Motor neuron (in vitro differentiated cells): ENCODE measurements around the gene IL18R1. TPM values are rescaled to one million over a fixed set of nuclear protein-coding genes. Genes with fewer than 3 reads are reported as not detected.
A peak's percentile ranks its signal among the peaks of the same experiment; 100 is the strongest.

Source experiments
- ATAC-seq, 8 experiments: fragments of 200-7000 bp; cut with Tn5 transposase; replicated peaks in 6 of 8; 2 replicates each; pipeline ENCODE4 v1.8.0; 2021; ENCODE audit warnings: mild to moderate bottlenecking in 8 of 8, moderate library complexity in 8 of 8
- H3K27ac ChIP-seq, 2 donors: fragments of 250-450 bp; sonication (Bioruptor Pico); 2 replicates each; pipeline ENCODE4 v1.9.0; 2021; ENCODE audit warnings: antibody characterized with exemption in 2 of 2, mild to moderate bottlenecking in 2 of 2, moderate library complexity in 1 of 2
- H3K4me1 ChIP-seq, 2 donors: fragments of 250-450 bp; sonication (Bioruptor Pico); replicated peaks in 1 of 2; 2 replicates each; pipeline ENCODE4 v1.6.1; 2021; ENCODE audit warnings: antibody characterized with exemption in 2 of 2, mild to moderate bottlenecking in 2 of 2, moderate library complexity in 1 of 2
- H3K4me3 ChIP-seq, 5 donors: fragments of 250-450 bp; sonication (Bioruptor Pico); 2 replicates each; pipeline ENCODE4 v1.9.0; 2021; ENCODE audit warnings: antibody characterized with exemption in 5 of 5, mild to moderate bottlenecking in 5 of 5, moderate library complexity in 4 of 5
- WGBS, 10 experiments: fragments of 450-650 bp; shearing (Covaris generic); methylation state at CpG; one replicate each; pipeline ENCODE4 v1.0.0; 2022; 5-methylcytosine and 5-hydroxymethylcytosine counted together
- in situ Hi-C, 9 experiments: fragments of 400-800 bp; cut with MboI; loops; one replicate each; pipeline ENCODE4 v1.15.0; 2021; ENCODE audit warnings: low sequenced_read_pairs in 9 of 9, low pct_unique_long_range_greater_than_20kb in 2 of 9; ENCODE audit not compliant: unreplicated experiment in 9 of 9
- total RNA-seq, 8 experiments: library from RNA; unstranded; fragments of 300-600 nt; gene quantifications; 2 replicates each; pipeline versions ENCODE4 v1.2.3 to v1.2.4, GENCODE V29; 2022

Gene IL18R1
- total RNA-seq, 8 experiments from 2014 or later: 0.17 to 56.7 (median 0.54) TPM

GRCh38 chr2:102383722-102384121 lies 28.1 kb downstream of the IL18R1 start:
- no peak for ATAC-seq
- no peak overlapping the region for H3K4me3 ChIP-seq
- in situ Hi-C loops: no loop called here
- H3K4me1 ChIP-seq: no peaks in the 10 kb centered on the region
- H3K27ac ChIP-seq: no peak overlapping the region

GRCh38 chr2:102385522-102385921 lies 29.9 kb downstream of the IL18R1 start:
- ATAC-seq: no peak
- WGBS, 10 experiments: 10 to 100% (median 100%) methylated on average over 1 of the region's 1 CpG; no CpG with 5 or more reads in 3 of the 10 experiments

GRCh38 chr2:102386004-102386403 lies 30.4 kb downstream of the IL18R1 start:
- Histone ChIP-seq H3K27ac (no peak overlapping the region), H3K4me1 (no peaks in the 10 kb centered on the region), H3K4me3 (no peak overlapping the region)
- ATAC-seq: no peak
- WGBS, 10 experiments: 29 to 88% (median 67%) methylated on average over 2 to 3 of the region's 3 CpGs; no CpG with 5 or more reads in 5 of the 10 experiments
- in situ Hi-C loops: no loop called here

More at GRCh38 chr2:102385522-102385921, 29.9 kb downstream of the IL18R1 start:
- H3K4me1 ChIP-seq: no peaks in the 10 kb centered on the region
- in situ Hi-C loops: no loop called here
- no peak overlapping the region for H3K4me3 ChIP-seq
- H3K27ac ChIP-seq: no peak overlapping the region

GRCh38 chr2:102386867-102387541 lies 31.4 kb downstream of the IL18R1 start:
- no peak for ATAC-seq
- WGBS, 10 experiments: 17 to 92% (median 60%) methylated on average over 1 to 2 of the region's 3 CpGs; no CpG with 5 or more reads in 3 of the 10 experiments
- in situ Hi-C loops: no loop called here
- H3K4me1 ChIP-seq: no peaks in the 10 kb centered on the region
- H3K27ac ChIP-seq: no peak overlapping the region
- no peak overlapping the region for H3K4me3 ChIP-seq

- ATAC-seq: peak in 2 of 8 experiments; percentile 15 to 59
- Histone ChIP-seq H3K4me3 (no peak overlapping the region), H3K27ac (no peak overlapping the region), H3K4me1 (no peaks in the 10 kb centered on the region)
- in situ Hi-C loops: no loop called here
- 13 to 83% (median 65%) methylated on average over 1 to 5 of the region's 7 CpGs; no CpG with 5 or more reads in 3 of the 10 experiments for WGBS, 10 experiments
These were observed 32.4 kb downstream of the IL18R1 start for GRCh38 chr2:102387763-102388546.

- Histone ChIP-seq H3K27ac (no peak overlapping the region), H3K4me3 (no peak overlapping the region), H3K4me1 (no peaks in the 10 kb centered on the region)
- in situ Hi-C loops: no loop called here
- 0 to 100% (median 75%) methylated on average over 1 to 2 of the region's 2 CpGs; no CpG with 5 or more reads in 1 of the 10 experiments for WGBS, 10 experiments
- peak in 3 of 8 experiments; percentile 62 to 97 (median 96) for ATAC-seq
These were observed 36.0 kb downstream of the IL18R1 start for GRCh38 chr2:102391565-102391964.

- in situ Hi-C loops: no loop called here
- ATAC-seq: peak in 1 of 8 experiments; percentile 8
- Histone ChIP-seq H3K4me1 (no peaks in the 10 kb centered on the region), H3K27ac (no peak overlapping the region), H3K4me3 (no peak overlapping the region)
- 10 to 100% (median 65%) methylated on average over 1 to 3 of the region's 3 CpGs; no CpG with 5 or more reads in 2 of the 10 experiments for WGBS, 10 experiments
These were observed 36.5 kb downstream of the IL18R1 start for GRCh38 chr2:102392096-102392495.

GRCh38 chr2:102392942-102393341 lies 37.3 kb downstream of the IL18R1 start:
- no peak for ATAC-seq
- WGBS, 10 experiments: 0 to 63% (median 10%) methylated on average over 1 of the region's 1 CpG
- in situ Hi-C loops: no loop called here

GRCh38 chr2:102396012-102396411 lies 40.4 kb downstream of the IL18R1 start:
- H3K4me1 ChIP-seq: no peaks in the 10 kb centered on the region
- WGBS, 10 experiments: 22 to 100% (median 69%) methylated on average over 1 to 2 of the region's 2 CpGs
- H3K27ac ChIP-seq: no peak overlapping the region
- H3K4me3 ChIP-seq: no peak overlapping the region
- ATAC-seq: no peak
- in situ Hi-C loops: no loop called here

More at GRCh38 chr2:102392942-102393341, 37.3 kb downstream of the IL18R1 start:
- Histone ChIP-seq H3K4me3 (no peak overlapping the region), H3K27ac (no peak overlapping the region), H3K4me1 (no peaks in the 10 kb centered on the region)

GRCh38 chr2:102397209-102397608 lies 41.6 kb downstream of the IL18R1 start:
- peak in 1 of 8 experiments; percentile 17 for ATAC-seq
- Histone ChIP-seq H3K4me1 (no peaks in the 10 kb centered on the region), H3K27ac (no peak overlapping the region), H3K4me3 (no peak overlapping the region)
- in situ Hi-C loops: no loop called here
- 48 to 100% (median 80%) methylated on average over 1 to 6 of the region's 6 CpGs; no CpG with 5 or more reads in 5 of the 10 experiments for WGBS, 10 experiments

GRCh38 chr2:102399499-102400141 lies 44.0 kb downstream of the IL18R1 start:
- in situ Hi-C loops: no loop called here
- Histone ChIP-seq H3K4me1 (no peaks in the 10 kb centered on the region), H3K4me3 (no peak overlapping the region), H3K27ac (no peak overlapping the region)
- ATAC-seq: peak in 3 of 8 experiments; percentile 17 to 45 (median 35)
- 0 to 100% (median 76%) methylated on average over 1 to 5 of the region's 7 CpGs; no CpG with 5 or more reads in 2 of the 10 experiments for WGBS, 10 experiments

- no peak overlapping the region for H3K4me3 ChIP-seq
- ATAC-seq: peak in 2 of 8 experiments; percentile 29 to 46
- H3K27ac ChIP-seq: no peak overlapping the region
- in situ Hi-C loops: no loop called here
- H3K4me1 ChIP-seq: no peaks in the 10 kb centered on the region
These were observed 45.9 kb downstream of the IL18R1 start for GRCh38 chr2:102401456-102401855.

GRCh38 chr2:102401865-102402264 lies 46.3 kb downstream of the IL18R1 start:
- 0 to 100% (median 92%) methylated on average over 1 to 2 of the region's 2 CpGs for WGBS, 10 experiments

More at GRCh38 chr2:102401865-102402264, 46.3 kb downstream of the IL18R1 start:
- in situ Hi-C loops: no loop called here
- H3K27ac ChIP-seq: no peak overlapping the region
- H3K4me3 ChIP-seq: no peak overlapping the region
- peak in 3 of 8 experiments; percentile 54 to 68 (median 61) for ATAC-seq
- no peaks in the 10 kb centered on the region for H3K4me1 ChIP-seq
